Ovary (tissue), 3 donors: ENCODE data around the gene PCGF1.

Source experiments
- EP300 ChIP-seq: sonication (generic); formaldehyde crosslinking; IDR thresholded peaks from one replicate; pipeline ENCODE4 v1.6.1; 2017; ENCODE audit warnings: antibody characterized with exemption
- POLR2A ChIP-seq: fragments of 450-650 bp; IDR thresholded peaks from one replicate; pipeline ENCODE4 v1.6.1; 2017; ENCODE audit warnings: antibody characterized with exemption, mild to moderate bottlenecking, moderate library complexity
- TF ChIP-seq, protein P1 (sequence below), 3 donors: fragments of 450-650 bp in 2 of 3; fragments of 200-600 bp in 1 of 3; IDR thresholded peaks; one replicate each; pipeline versions ENCODE4 v1.5.1 to v1.8.0; 2016 to 2022; ENCODE audit warnings: antibody characterized with exemption in 3 of 3, mild to moderate bottlenecking in 1 of 3
- donor health status: DM: no; HTN: no; CAD: no.

DNA sequence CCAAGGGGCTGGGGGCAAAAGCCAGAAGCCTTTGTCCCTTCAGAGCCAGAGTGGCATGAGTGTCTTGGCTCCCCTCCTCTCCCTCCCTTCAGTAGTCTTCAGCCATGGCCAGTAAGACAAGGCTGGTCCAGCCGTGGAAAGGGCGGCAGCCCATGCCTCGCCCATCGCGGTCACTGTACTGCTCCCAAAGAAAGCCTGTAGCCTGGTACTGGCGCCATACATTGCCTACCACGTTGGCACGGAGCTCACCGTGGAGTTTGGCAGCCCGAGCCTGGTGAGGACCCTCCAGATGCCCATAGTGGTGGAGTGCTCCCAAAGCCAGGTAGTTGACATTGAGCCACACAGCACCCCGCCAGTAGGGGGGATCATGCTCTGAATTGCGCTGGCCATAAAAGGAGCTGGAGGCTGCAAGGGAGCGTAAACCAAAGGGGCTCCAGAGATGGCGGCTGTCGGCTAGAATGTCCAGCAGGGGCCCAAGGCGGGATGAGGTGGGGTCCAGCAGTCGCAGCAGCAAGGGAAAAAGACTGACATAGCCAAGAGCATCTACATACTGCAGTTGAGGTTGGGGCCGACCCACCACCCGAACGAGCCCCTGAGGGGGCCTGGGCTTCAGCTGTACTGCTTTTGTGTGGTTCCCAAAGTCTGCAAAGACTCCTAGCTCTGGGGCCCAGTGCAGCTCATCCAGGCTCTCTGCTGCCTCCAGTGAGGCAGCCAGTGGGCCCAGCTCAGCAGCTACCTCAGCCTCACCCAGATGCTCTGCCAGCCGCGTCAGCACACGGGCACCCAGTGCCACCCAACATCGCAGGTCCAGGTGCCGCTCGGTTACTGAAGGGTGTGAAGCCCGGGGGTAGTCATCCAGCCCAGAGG lies 46.1 kb downstream of the PCGF1 start:
- TF ChIP-seq, protein P1, sequence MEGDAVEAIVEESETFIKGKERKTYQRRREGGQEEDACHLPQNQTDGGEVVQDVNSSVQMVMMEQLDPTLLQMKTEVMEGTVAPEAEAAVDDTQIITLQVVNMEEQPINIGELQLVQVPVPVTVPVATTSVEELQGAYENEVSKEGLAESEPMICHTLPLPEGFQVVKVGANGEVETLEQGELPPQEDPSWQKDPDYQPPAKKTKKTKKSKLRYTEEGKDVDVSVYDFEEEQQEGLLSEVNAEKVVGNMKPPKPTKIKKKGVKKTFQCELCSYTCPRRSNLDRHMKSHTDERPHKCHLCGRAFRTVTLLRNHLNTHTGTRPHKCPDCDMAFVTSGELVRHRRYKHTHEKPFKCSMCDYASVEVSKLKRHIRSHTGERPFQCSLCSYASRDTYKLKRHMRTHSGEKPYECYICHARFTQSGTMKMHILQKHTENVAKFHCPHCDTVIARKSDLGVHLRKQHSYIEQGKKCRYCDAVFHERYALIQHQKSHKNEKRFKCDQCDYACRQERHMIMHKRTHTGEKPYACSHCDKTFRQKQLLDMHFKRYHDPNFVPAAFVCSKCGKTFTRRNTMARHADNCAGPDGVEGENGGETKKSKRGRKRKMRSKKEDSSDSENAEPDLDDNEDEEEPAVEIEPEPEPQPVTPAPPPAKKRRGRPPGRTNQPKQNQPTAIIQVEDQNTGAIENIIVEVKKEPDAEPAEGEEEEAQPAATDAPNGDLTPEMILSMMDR (IDR thresholded peaks at IDR 0.05) = no peak
- no peak for TF ChIP-seq POLR2A
- TF ChIP-seq EP300 = no peak
